COLO668 (cell line): Measurements from ENCODE around the gene TMSB15C.

Experiments used
- DNase-seq: peaks from one replicate; lab custom pipeline; 2025; ENCODE audit not compliant: unreplicated experiment; lab: John Stamatoyannopoulos, UW

TMSB15C gene

GRCh38 chrX:104047171-104047570 is 28.9 kb downstream of the TMSB15C start:
- no peak for DNase-seq

DNA sequence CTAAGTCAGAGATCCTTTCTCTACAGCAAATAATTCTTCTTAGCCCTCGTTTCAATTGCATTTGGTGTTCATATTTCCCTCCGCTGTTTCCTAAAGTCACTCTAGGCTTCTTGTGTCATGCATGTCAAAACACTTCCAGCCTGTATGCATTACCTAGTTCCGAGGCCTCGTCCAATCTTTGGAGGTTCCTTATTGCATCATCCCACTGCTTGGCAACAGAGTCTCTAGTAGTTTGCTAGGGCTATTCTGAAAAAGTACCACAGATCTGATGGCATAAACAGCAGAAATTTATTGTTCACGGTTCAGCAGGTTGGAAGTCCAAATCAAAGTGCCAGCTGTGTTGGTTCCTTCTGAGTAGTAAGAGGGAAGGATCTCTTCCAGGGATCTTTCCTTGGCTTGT is 30.4 kb downstream of the TMSB15C start:
- DNase-seq = no peak

DNA sequence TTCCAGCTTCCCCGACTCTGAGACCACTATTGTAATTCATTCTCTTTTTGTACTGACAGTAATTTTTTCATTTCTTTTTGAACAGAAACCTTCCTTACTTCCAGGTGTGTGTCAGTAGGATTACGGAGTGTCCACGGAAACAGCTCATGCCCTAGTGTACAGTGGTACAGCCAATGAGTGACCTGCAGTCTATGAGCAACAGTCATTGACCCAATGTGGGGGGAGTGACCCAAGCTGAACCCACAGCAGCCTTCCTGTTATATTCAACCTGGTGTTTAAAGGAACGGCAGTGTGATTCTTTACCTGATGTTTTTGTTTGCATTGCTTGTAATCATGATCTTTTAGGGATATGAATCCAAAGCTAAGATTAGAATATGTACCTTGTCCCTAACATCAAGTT is 35.0 kb downstream of the TMSB15C start:
- no peak for DNase-seq

DNA sequence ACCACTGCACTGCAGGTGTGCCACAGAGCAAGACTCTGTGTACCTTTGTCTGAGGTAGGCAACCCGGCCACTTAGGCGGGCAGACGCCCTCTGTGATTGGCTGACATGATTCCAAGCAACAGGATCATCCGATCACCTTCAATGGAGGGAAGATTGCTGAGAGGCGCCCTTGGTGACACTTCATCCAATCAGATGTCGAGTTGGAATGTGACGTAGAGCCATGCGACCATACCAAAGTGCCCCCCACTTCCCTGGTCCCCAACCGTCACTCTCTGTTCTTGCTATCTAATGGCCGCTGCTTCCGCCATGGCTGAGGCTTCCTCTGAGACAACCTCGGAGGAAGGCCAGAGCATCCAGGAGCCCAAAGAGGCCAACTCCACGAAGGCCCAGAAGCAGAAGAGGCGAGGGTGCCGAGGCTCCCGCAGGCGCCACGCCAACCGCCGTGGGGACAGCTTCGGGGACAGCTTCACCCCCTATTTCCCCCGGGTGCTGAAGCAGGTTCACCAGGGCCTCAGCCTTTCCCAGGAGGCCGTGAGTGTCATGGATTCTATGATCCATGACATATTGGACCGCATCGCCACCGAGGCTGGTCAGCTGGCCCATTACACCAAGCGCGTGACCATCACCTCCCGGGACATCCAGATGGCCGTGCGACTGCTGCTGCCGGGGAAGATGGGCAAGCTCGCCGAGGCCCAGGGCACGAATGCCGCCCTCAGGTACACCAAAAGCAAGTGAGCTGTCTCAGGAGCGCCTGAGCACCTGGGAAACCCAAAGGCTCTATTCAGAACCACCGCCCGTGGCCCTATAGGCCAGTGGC is 36.1 kb downstream of the TMSB15C start, which contains the start of gene H2BW2:
TSS of gene H2BW2 (plus strand) at position 268 of the 817 bp plus-strand sequence. CDS start at position 307, 39 bp downstream.
- DNase-seq = no peak
